Measurements from ENCODE around the gene MCM9. TPM values are rescaled to one million over a fixed set of nuclear protein-coding genes. Genes with fewer than 3 reads are reported as not detected.
A peak's percentile ranks its signal among the peaks of the same experiment; 100 is the strongest.

Gene MCM9
- total RNA-seq, 2 donors from 2014 or later: 18.4 to 22.9 TPM

GRCh38 chr6:118896339-118897136, 38.4 kb downstream of the MCM9 start:
- Mint-ChIP-seq H3K9me3 (no peaks in the 10 kb centered on the region), H3K36me3 (ENCODE audit: insufficient read depth in 2 of 2) (peaks cover 13 to 24% of the 10 kb centered on the region in 2 donors), H3K4me3 (peak overlapping the region; percentile 75 to 88), H3K4me1 (ENCODE audit: low read depth) (peaks cover 62% of the 10 kb centered on the region), H3K27ac (peak overlapping the region; percentile 87), H3K27me3 (ENCODE audit: low read depth) (no peaks in the 10 kb centered on the region)
- ATAC-seq (replicated peaks in 1 of 2) (peak; percentile 20 to 37), DNase-seq (no peak)

DNA sequence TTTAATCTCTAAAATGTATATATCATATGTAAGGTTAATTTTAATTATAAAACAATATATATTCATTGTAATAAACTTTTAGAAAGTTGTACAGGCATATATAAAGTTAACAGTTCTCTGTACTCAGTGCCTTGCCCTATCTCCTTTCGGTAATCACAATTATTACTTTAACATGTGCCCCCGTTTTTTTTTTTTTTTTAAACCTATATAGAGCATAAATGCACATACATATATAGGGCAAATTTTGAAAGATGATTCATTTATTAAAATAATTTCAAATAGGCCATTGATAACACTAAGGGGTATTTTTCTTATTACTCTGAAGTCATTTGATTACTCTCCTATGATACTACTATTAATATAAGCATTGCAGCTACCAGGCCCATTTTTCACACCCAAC, 39.1 kb downstream of the MCM9 start:
- Mint-ChIP-seq H3K9me3 (no peaks in the 10 kb centered on the region), H3K27me3 (ENCODE audit: low read depth) (no peaks in the 10 kb centered on the region), H3K27ac (peak overlapping the region; percentile 87), H3K4me3 (peak overlapping the region; percentile 78 to 88), H3K4me1 (ENCODE audit: low read depth) (peaks cover 62% of the 10 kb centered on the region), H3K36me3 (ENCODE audit: insufficient read depth in 2 of 2) (peaks cover 13 to 22% of the 10 kb centered on the region in 2 donors)
- no peak for DNase-seq
- no peak for ATAC-seq (replicated peaks in 1 of 2)

DNA sequence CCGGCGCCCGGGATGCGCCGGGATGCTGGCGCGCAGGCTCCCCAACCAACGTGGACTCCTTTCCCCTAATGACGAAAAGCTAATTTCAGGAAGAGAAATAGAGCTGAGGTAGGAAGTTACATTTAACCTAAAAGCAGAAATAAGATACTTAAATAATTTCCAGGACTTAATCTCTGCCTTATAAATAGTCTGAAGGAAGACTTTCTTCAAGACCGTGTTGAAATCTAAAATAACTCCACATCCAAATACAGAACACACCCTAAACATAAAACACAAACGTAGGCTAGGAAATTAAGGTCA, 39.7 kb downstream of the MCM9 start:
- ATAC-seq (replicated peaks in 1 of 2): no peak
- Mint-ChIP-seq H3K27ac (peak overlapping the region; percentile 27), H3K27me3 (ENCODE audit: low read depth) (no peaks in the 10 kb centered on the region), H3K9me3 (no peaks in the 10 kb centered on the region), H3K36me3 (ENCODE audit: insufficient read depth in 2 of 2) (peaks cover 12 to 21% of the 10 kb centered on the region in 2 donors), H3K4me3 (peak overlapping the region; percentile 78 to 81), H3K4me1 (ENCODE audit: low read depth) (peaks cover 57% of the 10 kb centered on the region)
- DNase-seq: no peak

DNA sequence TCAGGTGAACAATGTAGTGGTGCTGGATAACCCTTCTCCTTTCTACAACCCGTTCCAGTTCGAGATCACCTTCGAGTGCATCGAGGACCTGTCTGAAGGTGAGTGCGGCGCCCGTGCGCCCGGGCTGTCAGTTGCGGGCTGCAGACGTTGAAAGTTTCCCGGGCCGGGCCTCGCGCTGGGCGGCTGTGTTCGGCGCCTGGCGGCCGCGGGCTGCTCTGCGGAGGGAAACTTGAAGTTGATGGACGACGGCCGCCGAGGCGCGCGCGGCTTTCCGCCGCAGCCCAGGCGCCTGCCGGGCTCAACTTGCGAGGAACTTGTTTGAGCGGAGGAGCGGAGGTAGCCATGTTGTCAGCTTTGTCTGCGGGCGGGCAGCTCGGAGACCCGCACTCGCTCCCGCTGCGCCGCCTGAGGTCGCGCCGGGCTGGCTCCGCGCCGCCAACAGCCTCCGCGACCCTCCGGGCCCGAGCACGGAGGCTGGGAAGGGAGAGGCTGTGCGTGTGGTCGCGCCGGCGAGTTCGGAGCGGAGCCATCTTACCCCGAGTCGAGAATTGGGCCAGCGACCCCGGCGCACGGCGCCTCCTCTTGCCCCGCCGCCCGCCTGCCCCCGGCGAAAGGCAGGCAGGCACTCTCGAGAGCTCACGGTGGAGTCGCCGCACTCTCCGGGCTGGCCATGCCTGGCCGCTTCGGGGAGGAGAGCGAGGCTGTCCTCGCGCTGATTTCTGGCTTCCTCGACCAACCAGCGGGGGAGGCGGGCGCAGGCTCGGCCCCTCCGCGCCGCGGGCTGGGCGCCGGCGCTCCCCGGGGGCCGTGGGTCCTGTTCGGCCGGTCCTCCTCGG, 40.3 kb downstream of the MCM9 start:
- H3K27ac Mint-ChIP-seq: peak overlapping the region; percentile 97
- no peaks in the 10 kb centered on the region for H3K9me3 Mint-ChIP-seq
- peak; percentile 71 to 76 for DNase-seq

DNA sequence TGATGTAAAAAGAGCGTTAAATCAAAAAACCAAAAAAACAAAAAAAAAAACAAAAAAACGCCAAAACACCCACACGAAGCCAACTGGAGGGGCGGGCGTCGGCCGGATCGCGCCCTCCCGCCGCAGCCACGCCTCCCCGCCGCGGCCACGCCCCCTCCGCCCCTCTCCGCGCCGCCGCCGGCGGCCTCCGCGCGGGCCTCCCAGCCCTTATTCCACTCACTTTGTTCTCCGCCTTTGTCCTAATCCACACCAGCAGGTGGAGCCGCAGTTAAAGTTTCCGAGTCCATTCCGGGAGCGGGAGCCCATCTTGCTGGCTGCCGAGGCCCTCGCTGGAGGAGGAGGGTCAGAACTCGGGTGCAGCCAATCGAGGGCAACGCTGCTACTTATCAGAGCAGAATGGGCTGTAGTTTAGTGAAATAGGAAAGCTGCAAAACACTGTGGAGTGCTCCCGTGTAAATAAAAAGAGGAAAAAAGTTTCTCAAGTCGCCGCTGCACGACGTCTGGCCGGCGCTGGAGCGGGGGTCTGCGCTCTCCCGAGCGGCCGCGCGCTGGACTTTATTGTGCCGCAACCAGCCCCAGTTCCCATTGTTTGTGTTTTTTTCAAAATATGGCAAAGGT, 41.0 kb downstream of the MCM9 start, which contains the start of gene ASF1A:
ASF1A (plus strand) TSS at position 346 of the 618 bp plus-strand sequence; CDS start at position 608, 262 bp downstream.
- Mint-ChIP-seq H3K27ac (peak within 1 kb of the TSS; percentile 99), H3K4me1 (ENCODE audit: low read depth) (peaks cover 51% of the 10 kb centered on the region), H3K27me3 (ENCODE audit: low read depth) (no peaks in the 10 kb centered on the region), H3K36me3 (ENCODE audit: insufficient read depth in 2 of 2) (peaks cover 7 to 13% of the 10 kb centered on the region in 2 donors), H3K9me3 (no peaks in the 10 kb centered on the region), H3K4me3 (peak within 1 kb of the TSS; percentile 98)
- peak; percentile 94 to 96 for DNase-seq
- peak; percentile 79 to 80 for ATAC-seq (replicated peaks in 1 of 2)

More for the DNA sequence above, 40.3 kb downstream of the MCM9 start:
- H3K4me1 Mint-ChIP-seq (ENCODE audit: low read depth): peaks cover 52% of the 10 kb centered on the region
- ATAC-seq (replicated peaks in 1 of 2): peak; percentile 37 to 49
- peak overlapping the region; percentile 98 for H3K4me3 Mint-ChIP-seq
- no peaks in the 10 kb centered on the region for H3K27me3 Mint-ChIP-seq (ENCODE audit: low read depth)
- H3K36me3 Mint-ChIP-seq (ENCODE audit: insufficient read depth in 2 of 2): peaks cover 11 to 19% of the 10 kb centered on the region in 2 donors

DNA sequence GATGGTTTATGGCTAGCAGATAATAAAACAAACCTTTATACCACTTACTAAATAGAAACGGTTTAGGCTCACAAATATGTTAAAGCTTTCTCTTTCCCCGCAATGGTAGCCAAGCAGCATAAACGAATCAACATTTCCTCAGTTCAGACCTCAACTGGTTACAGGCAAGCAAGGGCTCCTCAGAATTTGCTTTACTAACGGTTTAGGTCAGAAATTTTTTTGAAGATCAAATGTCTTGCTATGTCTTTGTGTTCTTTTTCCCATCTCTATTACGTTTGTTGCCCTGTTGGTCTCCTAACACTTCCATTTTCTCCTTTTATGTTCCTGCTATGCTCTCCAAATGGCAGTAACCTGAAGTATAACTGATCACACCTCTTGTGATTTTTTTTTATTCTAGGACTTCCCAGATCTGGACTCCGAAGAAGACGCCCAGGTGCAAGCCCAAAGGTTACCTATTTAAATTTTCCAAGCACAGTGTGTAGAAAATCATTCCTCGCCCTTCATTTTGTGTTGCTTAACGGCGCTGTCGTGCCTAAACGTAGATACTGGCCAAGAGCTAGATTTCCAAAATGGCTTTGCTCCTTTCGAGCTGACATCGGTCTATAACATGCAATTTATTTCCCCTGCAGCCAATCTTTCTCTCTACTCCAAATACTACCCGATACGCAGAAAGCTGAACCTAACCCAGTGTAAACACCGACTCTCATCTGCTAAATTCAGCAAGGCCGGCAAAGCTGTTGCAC, 41.7 kb downstream of the MCM9 start:
- peaks cover 7 to 9% of the 10 kb centered on the region in 2 donors for H3K36me3 Mint-ChIP-seq (ENCODE audit: insufficient read depth in 2 of 2)
- H3K27me3 Mint-ChIP-seq (ENCODE audit: low read depth): no peaks in the 10 kb centered on the region
- ATAC-seq (replicated peaks in 1 of 2): peak; percentile 36 to 43
- H3K4me1 Mint-ChIP-seq (ENCODE audit: low read depth): peaks cover 45% of the 10 kb centered on the region
- peak overlapping the region; percentile 98 for H3K4me3 Mint-ChIP-seq
- H3K27ac Mint-ChIP-seq: peak overlapping the region; percentile 99
- DNase-seq: peak in 1 of 2 donors; percentile 57
- no peaks in the 10 kb centered on the region for H3K9me3 Mint-ChIP-seq

DNA sequence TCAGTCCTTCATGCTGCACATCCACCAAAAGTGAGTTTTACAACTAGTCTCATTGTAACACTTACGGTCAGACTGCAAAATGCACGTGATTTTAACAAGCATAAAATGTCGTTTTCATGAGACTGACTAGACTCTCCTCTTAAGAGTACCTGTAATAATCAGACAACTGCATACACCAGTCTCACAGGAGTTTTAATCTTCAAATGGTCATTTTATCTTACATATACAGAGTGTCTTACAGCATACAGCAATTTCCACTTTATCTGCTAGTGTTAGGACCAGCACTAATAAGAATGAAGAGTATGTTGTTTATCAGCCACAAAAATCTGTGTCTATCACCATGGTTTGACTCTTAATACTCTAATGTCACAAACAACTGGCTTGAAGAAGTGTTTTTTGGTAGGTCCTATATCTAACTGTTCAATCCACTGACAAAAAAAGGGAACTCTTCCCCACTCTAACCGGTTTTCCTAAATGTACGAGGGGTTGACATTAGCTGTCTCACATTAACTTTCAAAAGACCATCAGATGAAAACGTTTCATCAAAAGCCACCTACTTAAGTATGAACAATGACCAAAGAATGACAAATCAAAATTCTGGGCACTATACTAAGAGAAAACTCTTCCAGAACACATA, 42.5 kb downstream of the MCM9 start:
- Mint-ChIP-seq H3K36me3 (ENCODE audit: insufficient read depth in 2 of 2) (peaks cover 9 to 11% of the 10 kb centered on the region in 2 donors), H3K4me1 (ENCODE audit: low read depth) (peaks cover 39% of the 10 kb centered on the region), H3K4me3 (peak overlapping the region; percentile 98), H3K27me3 (ENCODE audit: low read depth) (no peaks in the 10 kb centered on the region), H3K9me3 (no peaks in the 10 kb centered on the region), H3K27ac (peak overlapping the region; percentile 99)
- ATAC-seq (replicated peaks in 1 of 2) (no peak), DNase-seq (no peak)

- H3K4me3 Mint-ChIP-seq: peak overlapping the region; percentile 98
- peaks cover 46% of the 10 kb centered on the region for H3K4me1 Mint-ChIP-seq (ENCODE audit: low read depth)
- ATAC-seq (replicated peaks in 1 of 2) (no peak), DNase-seq (no peak)
- no peaks in the 10 kb centered on the region for H3K27me3 Mint-ChIP-seq (ENCODE audit: low read depth)
- H3K27ac Mint-ChIP-seq: peak overlapping the region; percentile 99
- H3K36me3 Mint-ChIP-seq (ENCODE audit: insufficient read depth in 2 of 2): peaks cover 10% of the 10 kb centered on the region in 2 donors
- no peaks in the 10 kb centered on the region for H3K9me3 Mint-ChIP-seq
These were observed 43.8 kb downstream of the MCM9 start for GRCh38 chr6:118890997-118891790.

DNA sequence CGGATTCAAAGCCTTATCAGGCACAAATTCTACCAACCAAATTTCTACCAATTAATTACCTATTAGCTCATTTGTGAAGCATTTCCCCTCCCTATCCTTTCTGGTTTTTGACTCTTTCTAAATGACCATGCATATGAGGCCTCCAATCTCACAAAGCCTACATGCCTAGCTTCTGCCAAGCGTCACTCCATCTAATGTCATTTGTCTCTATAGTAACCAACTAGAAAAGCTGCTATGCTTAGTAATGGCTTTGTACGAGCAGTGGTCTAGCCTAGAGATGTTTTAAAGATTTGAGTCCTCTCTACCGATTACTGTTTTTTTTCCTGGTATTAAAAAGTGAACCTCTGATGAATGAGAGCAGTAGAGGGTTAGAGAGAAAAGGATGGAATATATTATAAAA, 45.8 kb downstream of the MCM9 start:
- Mint-ChIP-seq H3K27ac (peak overlapping the region; percentile 89), H3K27me3 (ENCODE audit: low read depth) (no peaks in the 10 kb centered on the region), H3K4me3 (peak overlapping the region in 1 of 2 donors; percentile 60), H3K4me1 (ENCODE audit: low read depth) (peaks cover 53% of the 10 kb centered on the region), H3K9me3 (no peaks in the 10 kb centered on the region), H3K36me3 (ENCODE audit: insufficient read depth in 2 of 2) (peaks cover 8% of the 10 kb centered on the region in 2 donors)
- DNase-seq: no peak
- ATAC-seq (replicated peaks in 1 of 2): no peak

DNA sequence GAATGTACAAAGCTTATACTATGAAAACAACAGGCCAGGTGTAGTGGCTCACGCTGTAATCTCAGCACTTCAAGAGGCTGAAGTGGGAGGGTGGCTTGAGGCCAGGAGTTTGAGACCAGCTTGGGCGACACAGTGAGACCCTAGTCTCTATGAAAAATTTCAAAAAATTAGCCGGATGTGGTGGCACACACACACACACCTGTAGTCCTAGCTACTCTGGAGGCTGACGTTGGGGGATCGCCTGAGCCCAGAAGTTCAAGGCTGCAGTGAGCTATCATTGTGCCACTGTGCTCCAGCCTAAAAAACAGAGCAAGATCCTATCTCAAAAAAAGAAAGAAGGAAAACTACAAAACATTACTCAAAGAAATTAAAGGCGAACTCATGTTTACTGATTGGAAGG, 48.3 kb downstream of the MCM9 start:
- H3K27me3 Mint-ChIP-seq (ENCODE audit: low read depth): no peaks in the 10 kb centered on the region
- peaks cover 5 to 9% of the 10 kb centered on the region in 2 donors for H3K36me3 Mint-ChIP-seq (ENCODE audit: insufficient read depth in 2 of 2)
- no peak for DNase-seq
- H3K9me3 Mint-ChIP-seq: no peaks in the 10 kb centered on the region
- peaks cover 65% of the 10 kb centered on the region for H3K4me1 Mint-ChIP-seq (ENCODE audit: low read depth)
- H3K4me3 Mint-ChIP-seq: peak overlapping the region in 1 of 2 donors; percentile 47
- peak overlapping the region; percentile 61 for H3K27ac Mint-ChIP-seq
- ATAC-seq (replicated peaks in 1 of 2): no peak

GRCh38 chr6:118882314-118882905, 52.5 kb downstream of the MCM9 start:
- peaks cover 3 to 4% of the 10 kb centered on the region in 2 donors for H3K36me3 Mint-ChIP-seq (ENCODE audit: insufficient read depth in 2 of 2)
- ATAC-seq (replicated peaks in 1 of 2) (peak in 1 of 2 donors; percentile 41), DNase-seq (no peak)
- peaks cover 62% of the 10 kb centered on the region for H3K4me1 Mint-ChIP-seq (ENCODE audit: low read depth)
- peak overlapping the region; percentile 72 for H3K27ac Mint-ChIP-seq
- no peaks in the 10 kb centered on the region for H3K9me3 Mint-ChIP-seq
- H3K4me3 Mint-ChIP-seq: peak overlapping the region; percentile 25 to 42
- H3K27me3 Mint-ChIP-seq (ENCODE audit: low read depth): no peaks in the 10 kb centered on the region
